A549 treated with dexamethasone at 1 μM for 4 hours (cell line): ENCODE results near the gene AKR1C1. TPM values are rescaled to one million over a fixed set of nuclear protein-coding genes. Genes with fewer than 3 reads are reported as not detected.

Experiments
- total RNA-seq: library from RNA; stranded (reverse); fragments of 200-300 nt; extraction: Qiagen RNA extraction; gene quantifications from 5 replicates; pipeline ENCODE4 v1.2.3, GENCODE V29; 2022

The AKR1C1 gene
- total RNA-seq = 456 to 574 TPM (median 549 TPM) in 5 replicates

DNA sequence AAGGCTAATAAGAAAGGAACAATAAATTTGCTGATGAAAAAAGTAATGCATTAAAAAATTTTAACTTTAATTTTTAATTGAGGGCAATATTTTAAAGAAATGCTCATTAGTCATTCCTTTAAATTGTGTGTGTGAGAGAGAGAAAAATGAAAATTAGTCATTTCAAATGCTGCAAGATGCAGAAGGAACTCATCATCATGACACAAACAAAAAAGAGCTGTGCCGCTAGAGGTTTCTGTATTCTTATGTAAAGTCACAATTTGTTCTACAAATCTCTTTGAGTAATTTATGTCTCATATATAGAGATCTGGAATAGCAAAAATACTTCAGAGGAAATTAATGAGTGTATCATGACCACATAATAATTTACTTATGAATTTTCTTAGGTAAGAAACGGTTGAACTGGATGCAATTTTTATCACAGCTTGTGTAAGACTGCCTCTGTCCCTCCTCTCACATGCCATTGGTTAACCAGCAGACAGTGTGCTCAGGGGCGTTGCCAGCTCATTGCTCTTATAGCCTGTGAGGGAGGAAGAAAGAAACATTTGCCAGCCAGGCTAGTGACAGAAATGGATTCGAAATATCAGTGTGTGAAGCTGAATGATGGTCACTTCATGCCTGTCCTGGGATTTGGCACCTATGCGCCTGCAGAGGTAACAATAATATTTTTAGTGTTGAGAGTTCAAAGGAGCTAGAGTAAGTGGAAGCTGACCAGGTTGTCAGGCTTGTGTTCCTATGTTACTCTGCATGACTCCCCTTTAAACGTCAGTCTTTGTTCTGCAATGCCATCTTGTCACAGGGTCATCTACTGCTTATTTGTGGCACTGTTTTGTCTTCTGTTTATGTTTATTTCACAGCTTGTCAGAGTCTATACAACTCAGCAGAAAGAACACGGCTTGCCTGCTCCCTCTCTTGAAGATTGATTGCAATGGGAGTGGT, at the start of gene AKR1C1:
TSS of gene AKR1C1 (plus strand) at position 540 of the 939 bp plus-strand sequence. CDS start at position 570, 30 bp downstream.

GRCh38 chr10:5003127-5004029, 40.2 kb downstream of the AKR1C1 start, which contains the start of gene AKR1C2:
AKR1C2 (minus strand) TSS chr10:5003857; CDS start chr10:5003835, 22 bp downstream.

Other genes starting within 250 kb of the AKR1C1 start
- gene AKR1E2, start 137.2 kb upstream of the AKR1C1 start, total RNA-seq = 4.8 to 6.1 TPM (median 5.6 TPM) in 5 replicates
- gene AKR1C2, start 40.4 kb downstream of the AKR1C1 start, total RNA-seq = 3,478 to 4,005 TPM (median 3,689 TPM) in 5 replicates
- gene AKR1C3, start 131.0 kb downstream of the AKR1C1 start, total RNA-seq = 1,052 to 1,178 TPM (median 1,142 TPM) in 5 replicates
- gene AKR1C8, start 221.7 kb downstream of the AKR1C1 start, total RNA-seq = 0.07 to 0.14 TPM (median 0.08 TPM) in 5 replicates
- gene AKR1C4, start 233.4 kb downstream of the AKR1C1 start, total RNA-seq = 0.14 to 0.40 TPM (median 0.25 TPM) in 5 replicates